K562 (cell line): Measurements from ENCODE around the gene IBA57. TPM values are rescaled to one million over a fixed set of nuclear protein-coding genes. Genes with fewer than 3 reads are reported as not detected.

ENCODE experiments used
- BCOR ChIP-seq: fragments of 450-650 bp; IDR thresholded peaks from 2 replicates; pipeline ENCODE4 v1.6.1; 2016
- CBX5 ChIP-seq: IDR thresholded peaks from 2 replicates; pipeline ENCODE4 v1.6.1; 2014; ENCODE audit warnings: low read depth, borderline replicate concordance
- CHAMP1 ChIP-seq: fragments of 450-650 bp; IDR thresholded peaks from 2 replicates; pipeline ENCODE4 v1.6.1; 2016; ENCODE audit warnings: mild to moderate bottlenecking
- COPS2 ChIP-seq: fragments of 450-650 bp; conservative IDR thresholded peaks from 2 replicates; pipeline ENCODE4 v1.6.1; 2016; ENCODE audit warnings: mild to moderate bottlenecking, moderate library complexity
- E2F3 ChIP-seq: fragments of 250-450 bp; sonication (Bioruptor Pico); IDR thresholded peaks from 2 replicates; pipeline ENCODE4 v1.4.0; 2020; ENCODE audit warnings: mild to moderate bottlenecking
- ELK3 ChIP-seq: fragments of 450-650 bp; formaldehyde crosslinking; IDR thresholded peaks from 2 replicates; pipeline ENCODE4 v1.4.0; 2020; ENCODE audit warnings: mild to moderate bottlenecking
- ETV1 ChIP-seq: fragments of 450-650 bp; conservative IDR thresholded peaks from 2 replicates; pipeline ENCODE4 v1.6.1; 2016; ENCODE audit warnings: missing genetic modification characterization, control low read depth, low read depth, missing compliant biosample characterization
- FOXJ2 ChIP-seq: fragments of 200-800 bp; sonication (Bioruptor generic); IDR thresholded peaks from 2 replicates; pipeline ENCODE4 v1.6.1; 2016; ENCODE audit warnings: missing genetic modification characterization, missing compliant biosample characterization
- GTF2B ChIP-seq: IDR thresholded peaks from 2 replicates; pipeline ENCODE4 v1.6.1; 2011; ENCODE audit not compliant: insufficient read length; ENCODE audit errors: extremely low read depth
- HIVEP1 ChIP-seq: fragments of 250-450 bp; sonication (Bioruptor Pico); IDR thresholded peaks from 2 replicates; pipeline ENCODE4 v1.4.0; 2020; ENCODE audit warnings: mild to moderate bottlenecking
- IFI16 ChIP-seq: fragments of 250-450 bp; sonication (Bioruptor Pico); IDR thresholded peaks from 2 replicates; pipeline ENCODE4 v2.1.2; 2022; ENCODE audit warnings: mild to moderate bottlenecking, inconsistent platforms
- LEF1 ChIP-seq: fragments of 450-650 bp; IDR thresholded peaks from 2 replicates; pipeline ENCODE4 v1.6.1; 2016; ENCODE audit warnings: mild to moderate bottlenecking
- MEF2D ChIP-seq: conservative IDR thresholded peaks from 2 replicates; pipeline ENCODE4 v1.6.1; 2016; ENCODE audit warnings: low read depth, missing genetic modification characterization, missing compliant biosample characterization
- MEIS2 ChIP-seq: fragments of 450-650 bp; IDR thresholded peaks from 2 replicates; pipeline ENCODE4 v1.6.1; 2014; ENCODE audit warnings: mild to moderate bottlenecking; ENCODE audit not compliant: partially characterized antibody
- MYNN ChIP-seq, 2 experiments: sonication (generic); formaldehyde crosslinking in 1 of 2; IDR thresholded peaks; 2 replicates each; pipeline versions ENCODE4 v1.5.0 to v1.6.1; 2016 to 2020; ENCODE audit warnings: antibody characterized with exemption in 1 of 2, missing genetic modification reagents in 1 of 2
- NFATC3 ChIP-seq: fragments of 450-650 bp; IDR thresholded peaks from 2 replicates; pipeline ENCODE4 v1.6.1; 2017; ENCODE audit warnings: mild to moderate bottlenecking
- POU5F1 ChIP-seq: fragments of 150-350 bp; IDR thresholded peaks from 2 replicates; pipeline ENCODE4 v1.6.1; 2014; ENCODE audit warnings: borderline replicate concordance, low read length, low read depth, mild to moderate bottlenecking; ENCODE audit not compliant: partially characterized antibody
- SREBF2 ChIP-seq: sonication (generic); formaldehyde crosslinking; IDR thresholded peaks from 2 replicates; pipeline ENCODE4 v1.4.0; 2020; ENCODE audit warnings: mild to moderate bottlenecking, missing genetic modification reagents
- TAF15 ChIP-seq: fragments of 200-400 bp; formaldehyde crosslinking; IDR thresholded peaks from 2 replicates; pipeline ENCODE4 v1.6.1; 2017; ENCODE audit warnings: mild to moderate bottlenecking, low read depth, low read length, moderate library complexity
- TAF9B ChIP-seq: fragments of 450-650 bp; IDR thresholded peaks from 2 replicates; pipeline ENCODE4 v1.6.1; 2018; ENCODE audit warnings: mild to moderate bottlenecking; ENCODE audit not compliant: partially characterized antibody
- TEAD1 ChIP-seq, 2 experiments: fragments of 450-650 bp in 1 of 2; sonication (generic) in 1 of 2; formaldehyde crosslinking; IDR thresholded peaks; 2 replicates each; pipeline versions ENCODE4 v1.4.0 to v1.8.0; 2020 to 2022; ENCODE audit warnings: mild to moderate bottlenecking in 2 of 2, missing genetic modification reagents in 1 of 2
- TEAD4 ChIP-seq, 2 experiments: sonication (generic) in 1 of 2; formaldehyde crosslinking in 1 of 2; IDR thresholded peaks; 2 replicates each; pipeline versions ENCODE4 v1.6.1 to v1.8.0; 2012 to 2022; ENCODE audit warnings: borderline replicate concordance in 1 of 2, inconsistent platforms in 1 of 2, low read length in 1 of 2, mild to moderate bottlenecking in 1 of 2, missing genetic modification reagents in 1 of 2
- TSC22D4 ChIP-seq: fragments of 450-650 bp; IDR thresholded peaks from 2 replicates; pipeline ENCODE4 v1.6.1; 2016; ENCODE audit warnings: missing genetic modification characterization, missing biosample characterization, control low read depth
- ZNF184 ChIP-seq: sonication (generic); formaldehyde crosslinking; IDR thresholded peaks from 2 replicates; pipeline ENCODE4 v1.5.0; 2020; ENCODE audit warnings: missing genetic modification reagents
- ZNF212 ChIP-seq: fragments of 450-650 bp; formaldehyde crosslinking; IDR thresholded peaks from 2 replicates; pipeline ENCODE4 v1.4.0; 2020; ENCODE audit warnings: mild to moderate bottlenecking
- ZNF311 ChIP-seq: fragments of 250-450 bp; sonication (Bioruptor Pico); IDR thresholded peaks from 2 replicates; pipeline ENCODE4 v1.4.0; 2020; ENCODE audit warnings: mild to moderate bottlenecking, moderate library complexity
- ZNF507 ChIP-seq: conservative IDR thresholded peaks from 2 replicates; pipeline ENCODE4 v1.6.1; 2017; ENCODE audit warnings: missing genetic modification characterization, missing compliant biosample characterization
- polyA plus RNA-seq, 8 experiments: library from polyadenylated mRNA; depleted of rRNA in 4 of 8; stranded (reverse) in 5 of 8; unstranded in 3 of 8; fragments of >200 nt; fragmentation: Nextera tagmentation in 2 of 8; fragmentation: Illumina TruSeq in 1 of 8; extraction: Ambion mirVana in 2 of 8; extraction: Trizol in 1 of 8; gene quantifications; 2 replicates each; pipeline versions ENCODE4 v1.2.1 to v1.2.3, GENCODE V29; 2011 to 2014; ENCODE audit warnings: inconsistent platforms in 1 of 8, missing spikeins in 1 of 8
- total RNA-seq, 7 experiments: library from RNA; depleted of rRNA in 6 of 7; stranded (reverse); fragments of >200 nt in 6 of 7; fragmentation: Illumina TruSeq in 2 of 7; extraction: Trizol in 2 of 7; gene quantifications; 2 replicates each; pipeline versions ENCODE4 v1.2.1 to v1.2.3, GENCODE V29; 2011 to 2021; ENCODE audit warnings: low replicate concordance in 1 of 7

IBA57 gene
- total and polyA plus RNA-seq, 9 of the 15 experiments (the other 6 are each of a cell fraction or from before 2014, with no cell fraction given), result 0.77 to 15.5 (median 2.7) TPM

GRCh38 chr1:228164561-228165371 lies 838 bp upstream of the IBA57 start (continued):
- TF ChIP-seq GTF2B, result no peak
- TF ChIP-seq SREBF2 (CRISPR knock-in tag), result 0 out of 2 replicates have a peak, but pooled peaks have one; percentile 15
- TF ChIP-seq POU5F1, result no peak
- no peak for TF ChIP-seq ZNF507 (tag)
- no peak for TF ChIP-seq ZNF311
- TF ChIP-seq COPS2, result no peak
- TF ChIP-seq TEAD4 (IDR thresholded peaks at IDR 0.05; ENCODE audit: low read length), result peak; percentile 90
- TF ChIP-seq TEAD4 (CRISPR knock-in tag; IDR thresholded peaks at IDR 0.05; ENCODE audit: borderline replicate concordance), result no peak
- no peak for TF ChIP-seq CBX5
- TF ChIP-seq TEAD1 (CRISPR knock-in tag; IDR thresholded peaks at IDR 0.05), result peak; percentile 59 to 82; a peak in 3 of 4 replicates
- TF ChIP-seq MEF2D (tag), result no peak
- TF ChIP-seq NFATC3, result no peak
- TF ChIP-seq FOXJ2 (tag), result no peak
- TF ChIP-seq BCOR, result peak; percentile 68; the same call in 1 of the 2 replicates
- TF ChIP-seq MYNN (IDR thresholded peaks at IDR 0.05), result peak; percentile 77; the same call in 1 of the 2 replicates
- TF ChIP-seq MYNN (CRISPR knock-in tag; IDR thresholded peaks at IDR 0.05), result no peak
- TF ChIP-seq IFI16 (CRISPR knock-in tag), result no peak
- TF ChIP-seq ZNF184 (CRISPR knock-in tag), result no peak
- TF ChIP-seq ETV1 (tag), result no peak
- TF ChIP-seq LEF1, result no peak
- TF ChIP-seq TSC22D4 (tag), result no peak
- TF ChIP-seq TAF9B, result no peak
- 0 out of 2 replicates have a peak, but pooled peaks have one; percentile 21 for TF ChIP-seq E2F3
- no peak for TF ChIP-seq HIVEP1
- TF ChIP-seq CHAMP1, result no peak
- TF ChIP-seq ZNF212, result no peak
- TF ChIP-seq ELK3 (CRISPR knock-in tag), result no peak
- no peak for TF ChIP-seq TAF15
- peak; percentile 71 for TF ChIP-seq MEIS2
